Hematopoietic multipotent progenitor cell treated with erythropoietin and hydrocortisone succinate and interleukin-3 and kit ligand, for 15 days (in vitro differentiated cells): ENCODE results near the gene KCNB1.

Experiments used
- DNase-seq: peaks from one replicate; pipeline ENCODE4 v3.0.0-alpha.2; 2015; ENCODE audit warnings: low spot score

KCNB1 gene

DNA sequence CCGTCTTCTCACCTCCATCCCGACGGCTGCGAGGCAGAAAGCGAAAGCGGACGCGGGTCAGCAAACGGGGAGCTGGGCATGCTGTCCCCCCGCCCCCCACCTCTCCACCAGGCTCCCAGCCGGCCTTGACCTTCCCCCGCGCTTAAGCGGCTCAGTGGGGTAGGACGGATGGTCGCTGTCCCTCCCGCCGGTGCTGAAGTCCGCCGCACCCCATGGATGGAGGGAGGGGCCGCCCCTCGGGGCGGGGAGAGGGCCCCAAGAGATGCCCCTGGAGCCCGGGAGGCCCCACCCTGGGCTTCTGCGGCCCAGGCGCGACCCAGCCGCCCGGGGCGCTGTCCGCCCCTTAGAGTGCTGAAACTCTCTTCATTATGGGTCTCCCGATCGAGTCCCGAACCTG lies at the start of gene KCNB1:
KCNB1 (minus strand) TSS at position 48 of the 397 bp plus-strand sequence. CDS start 188 bp downstream, outside the sequence.
- DNase-seq = no peak

GRCh38 chr20:49529470-49529869 lies 47.0 kb upstream of the KCNB1 start:
- no peak for DNase-seq

GRCh38 chr20:49526568-49526967 lies 44.1 kb upstream of the KCNB1 start:
- no peak for DNase-seq

DNA sequence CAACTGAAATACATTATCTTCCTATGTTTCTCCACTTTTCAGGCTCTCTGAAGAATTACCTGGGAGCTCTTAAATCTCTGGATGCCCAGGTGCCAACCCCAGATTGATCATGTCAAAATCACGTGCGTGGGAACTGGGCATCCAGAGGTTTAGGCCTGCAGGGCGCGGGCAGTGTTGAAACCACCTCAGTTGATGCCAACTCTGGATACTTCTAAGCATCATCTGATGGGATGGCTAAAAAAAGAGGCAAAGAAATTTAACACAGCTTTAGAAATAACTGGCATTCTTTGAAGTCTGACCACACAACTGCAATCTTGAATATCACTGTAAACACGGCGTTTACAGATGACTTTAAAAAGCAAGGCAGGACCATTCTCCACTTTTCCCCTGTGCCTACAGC lies 43.6 kb upstream of the KCNB1 start:
- DNase-seq = no peak

DNA sequence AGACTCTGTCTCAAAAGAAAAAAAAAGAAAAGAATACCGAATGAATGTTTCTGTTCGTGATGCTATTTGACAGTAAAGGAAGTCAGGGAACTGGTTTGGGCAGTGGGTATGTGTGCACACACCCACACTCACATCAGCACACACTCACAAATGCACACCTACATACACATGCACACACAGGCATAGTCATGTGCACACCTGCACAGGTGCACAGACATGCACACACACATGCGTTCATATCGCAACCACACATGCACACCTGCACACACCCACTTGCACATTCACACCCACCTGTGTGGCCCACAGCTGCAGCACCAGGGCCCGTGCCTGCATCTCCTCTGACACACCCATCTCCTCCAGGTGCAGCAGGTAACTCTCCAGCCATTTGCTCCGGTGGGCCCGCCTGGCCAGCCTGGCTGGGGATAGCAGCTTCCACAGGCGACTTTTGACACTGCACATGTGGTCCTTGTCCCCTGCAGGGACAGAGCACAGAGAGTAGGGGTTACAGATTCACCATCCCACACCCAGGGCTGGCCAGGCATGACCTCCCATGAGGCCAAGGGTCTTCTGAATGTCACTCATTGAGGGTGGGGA lies 41.4 kb upstream of the KCNB1 start:
- no peak for DNase-seq

GRCh38 chr20:49521356-49521755 lies 38.9 kb upstream of the KCNB1 start:
- no peak for DNase-seq

DNA sequence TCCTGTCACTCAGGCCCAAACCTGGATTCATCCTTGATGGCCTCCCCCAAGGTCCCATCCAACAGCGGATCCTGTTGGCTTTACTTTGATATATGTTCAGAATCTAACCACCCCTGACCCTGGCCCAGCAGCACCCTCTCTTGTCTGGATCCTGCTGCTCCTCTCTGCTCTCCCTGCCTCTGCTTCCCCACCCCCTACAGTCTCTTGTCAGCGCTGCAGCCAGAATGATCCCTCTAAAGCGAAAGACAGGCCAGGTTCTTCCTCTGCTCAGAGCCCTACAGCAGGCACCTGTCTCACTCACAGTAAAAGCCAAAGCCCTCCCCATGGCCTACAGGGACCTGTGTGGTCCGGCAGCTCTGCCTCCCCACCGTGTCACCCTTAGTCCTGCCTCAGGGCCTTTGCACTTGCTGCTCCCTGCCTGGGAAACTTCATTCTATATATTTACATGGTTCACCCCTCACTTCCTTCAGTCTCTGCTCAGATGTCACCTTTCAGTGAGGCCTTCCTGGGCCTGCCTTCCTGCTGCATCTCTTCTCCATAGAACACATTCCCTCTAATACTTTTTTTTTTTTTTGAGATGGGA lies 37.4 kb upstream of the KCNB1 start:
- DNase-seq = no peak

DNA sequence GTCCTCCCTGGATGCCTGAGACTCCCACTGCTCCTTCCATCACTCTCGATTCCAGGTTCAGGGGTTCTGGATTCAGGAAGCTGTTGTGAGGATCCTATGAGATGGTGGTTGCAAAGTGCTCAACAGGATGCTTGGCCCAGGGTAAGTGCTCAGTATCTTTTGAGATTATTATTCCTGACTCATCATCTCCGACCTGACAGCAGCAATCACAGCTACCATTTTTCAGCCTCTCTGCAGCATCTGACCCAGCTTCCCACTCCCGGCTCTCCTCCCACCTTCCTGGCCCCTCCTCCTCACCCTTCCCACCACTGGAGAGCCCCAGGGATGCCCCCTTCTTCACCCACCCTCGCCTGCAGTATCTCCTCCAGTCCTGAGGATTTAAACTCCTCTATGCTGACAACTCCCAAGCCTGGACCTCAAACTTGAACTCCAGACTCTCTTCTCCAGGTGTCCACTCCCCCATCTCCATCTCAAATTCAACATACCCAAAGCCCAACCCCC lies 36.8 kb upstream of the KCNB1 start:
- DNase-seq = no peak

DNA sequence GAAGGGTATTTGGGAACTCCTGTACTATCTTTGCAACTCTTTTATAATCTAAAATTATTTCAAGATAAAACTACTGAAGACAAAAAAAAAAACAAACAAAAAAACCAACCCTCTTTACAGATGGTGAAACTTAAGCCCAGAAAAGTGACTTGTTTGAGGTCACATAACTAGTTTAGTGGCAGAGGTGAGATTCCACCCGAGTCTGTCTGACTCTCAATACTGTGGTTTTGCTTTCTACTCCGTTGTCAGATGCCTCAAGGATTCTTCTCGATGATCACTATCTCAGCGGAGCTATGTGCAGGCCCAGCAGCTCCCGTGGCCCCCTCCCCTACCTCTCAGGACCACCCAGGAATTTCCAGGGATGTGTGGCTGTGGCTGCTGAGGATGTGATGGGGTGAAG lies 36.1 kb upstream of the KCNB1 start:
- DNase-seq = no peak

DNA sequence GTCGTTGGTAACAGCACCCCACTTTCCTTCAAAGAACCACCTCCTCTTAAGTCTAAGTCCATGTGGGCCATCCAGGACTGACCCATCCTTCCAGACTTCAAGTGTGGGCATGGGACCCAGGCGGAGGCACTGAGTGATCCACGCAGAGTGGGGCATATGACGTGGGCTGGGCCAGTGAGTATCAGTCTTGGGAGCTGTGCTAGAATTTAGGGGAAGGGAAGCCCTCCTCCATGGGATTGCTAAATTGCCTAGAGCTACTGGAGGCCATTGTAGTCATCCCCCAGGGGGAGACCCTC lies 35.3 kb upstream of the KCNB1 start:
- DNase-seq = no peak

- no peak for DNase-seq
Measured at GRCh38 chr20:49516916-49517804, 34.7 kb upstream of the KCNB1 start.

- no peak for DNase-seq
Measured at GRCh38 chr20:49515586-49515985, 33.1 kb upstream of the KCNB1 start.

- no peak for DNase-seq
Measured at GRCh38 chr20:49513517-49513916, 31.0 kb upstream of the KCNB1 start.

DNA sequence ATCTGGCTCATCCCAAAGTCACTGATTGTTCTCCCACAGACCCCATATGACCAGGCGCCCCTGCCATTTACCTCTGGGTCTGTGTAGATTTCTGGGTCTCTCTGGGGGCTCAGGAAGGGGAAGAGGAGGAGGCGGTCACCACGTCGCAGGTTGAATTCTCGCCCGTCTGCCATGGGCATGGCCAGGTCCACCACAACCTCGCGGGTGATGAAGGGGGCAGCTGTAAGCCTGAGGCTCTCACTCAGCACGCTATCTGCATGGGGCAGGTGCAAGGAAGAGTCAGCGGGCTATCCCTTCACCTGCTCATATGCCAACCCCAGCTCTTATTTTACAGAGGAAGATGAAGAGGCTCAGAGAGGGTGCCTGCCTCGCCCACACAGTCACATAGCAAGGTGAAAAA lies 30.5 kb upstream of the KCNB1 start:
- no peak for DNase-seq

- DNase-seq = no peak
Measured at GRCh38 chr20:49511788-49512525, 29.5 kb upstream of the KCNB1 start.

- DNase-seq = no peak
Measured at GRCh38 chr20:49510562-49511122, 28.2 kb upstream of the KCNB1 start.

GRCh38 chr20:49508435-49509199 lies 26.1 kb upstream of the KCNB1 start:
- DNase-seq = peak; percentile 11

DNA sequence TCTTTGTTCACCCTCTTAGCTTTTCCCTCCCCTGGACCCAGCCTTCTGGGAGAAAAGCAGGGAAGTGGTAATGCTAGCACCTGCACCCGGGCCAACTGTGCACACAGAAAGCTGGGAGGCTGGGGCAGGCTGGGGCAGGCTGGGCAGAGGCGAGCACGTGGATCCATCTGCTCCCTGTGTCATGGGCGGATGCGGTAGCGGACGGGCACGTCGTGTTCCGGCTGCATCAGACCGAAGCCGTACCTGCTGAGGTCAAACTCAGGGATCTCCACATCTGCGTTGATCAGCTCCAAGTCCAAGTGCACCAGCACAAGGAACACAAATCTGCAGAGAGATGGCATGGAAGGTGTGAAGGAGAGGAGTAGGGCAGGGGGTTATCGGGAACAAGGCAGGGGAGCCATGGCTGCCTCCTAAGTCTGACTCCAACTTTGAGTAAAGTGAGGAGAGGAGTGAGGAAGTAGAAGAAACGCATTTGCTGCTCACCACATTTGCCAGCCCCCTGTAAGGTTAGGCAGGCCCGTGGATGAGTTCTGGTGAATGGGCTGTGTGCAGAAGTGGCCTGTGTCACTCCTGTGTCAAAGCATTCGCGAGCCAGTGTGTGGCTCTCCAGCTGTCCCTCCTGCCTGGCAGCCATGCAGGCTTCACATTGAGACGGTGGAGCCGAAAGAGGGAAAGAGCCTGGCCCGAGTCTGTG lies 25.4 kb upstream of the KCNB1 start:
- no peak for DNase-seq

GRCh38 chr20:49505518-49505917 lies 23.1 kb upstream of the KCNB1 start:
- no peak for DNase-seq

GRCh38 chr20:49503176-49503575 lies 20.7 kb upstream of the KCNB1 start:
- no peak for DNase-seq

DNA sequence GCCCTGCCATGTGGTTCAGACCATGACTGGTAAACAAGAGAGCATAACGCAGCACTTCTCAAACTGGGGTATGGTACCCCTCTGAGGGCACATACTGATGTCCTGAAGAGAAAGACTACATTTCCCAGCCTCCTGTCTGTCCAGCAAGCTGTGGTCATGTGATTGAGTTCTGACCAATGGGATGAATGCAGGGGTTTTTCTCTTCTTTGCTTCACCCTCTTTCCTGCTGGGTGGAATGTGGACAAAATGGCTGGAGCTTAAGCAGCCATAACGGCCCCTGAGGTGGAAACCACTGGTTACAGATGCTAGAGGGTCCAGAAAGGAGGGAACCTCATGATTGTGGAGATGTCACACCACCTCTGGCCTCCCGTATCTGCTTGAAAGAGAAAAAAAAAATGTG lies 19.4 kb upstream of the KCNB1 start:
- no peak for DNase-seq
